GM18511 (cell line): ENCODE data around the gene CHGA.

Source experiments
- ATAC-seq: cut with Tn5 transposase; IDR thresholded peaks from one replicate; pipeline ENCODE4 v1.9.1; 2021; ENCODE audit warnings: mild to moderate bottlenecking, moderate library complexity; ENCODE audit not compliant: unreplicated experiment

CHGA gene, protein sequence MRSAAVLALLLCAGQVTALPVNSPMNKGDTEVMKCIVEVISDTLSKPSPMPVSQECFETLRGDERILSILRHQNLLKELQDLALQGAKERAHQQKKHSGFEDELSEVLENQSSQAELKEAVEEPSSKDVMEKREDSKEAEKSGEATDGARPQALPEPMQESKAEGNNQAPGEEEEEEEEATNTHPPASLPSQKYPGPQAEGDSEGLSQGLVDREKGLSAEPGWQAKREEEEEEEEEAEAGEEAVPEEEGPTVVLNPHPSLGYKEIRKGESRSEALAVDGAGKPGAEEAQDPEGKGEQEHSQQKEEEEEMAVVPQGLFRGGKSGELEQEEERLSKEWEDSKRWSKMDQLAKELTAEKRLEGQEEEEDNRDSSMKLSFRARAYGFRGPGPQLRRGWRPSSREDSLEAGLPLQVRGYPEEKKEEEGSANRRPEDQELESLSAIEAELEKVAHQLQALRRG

DNA sequence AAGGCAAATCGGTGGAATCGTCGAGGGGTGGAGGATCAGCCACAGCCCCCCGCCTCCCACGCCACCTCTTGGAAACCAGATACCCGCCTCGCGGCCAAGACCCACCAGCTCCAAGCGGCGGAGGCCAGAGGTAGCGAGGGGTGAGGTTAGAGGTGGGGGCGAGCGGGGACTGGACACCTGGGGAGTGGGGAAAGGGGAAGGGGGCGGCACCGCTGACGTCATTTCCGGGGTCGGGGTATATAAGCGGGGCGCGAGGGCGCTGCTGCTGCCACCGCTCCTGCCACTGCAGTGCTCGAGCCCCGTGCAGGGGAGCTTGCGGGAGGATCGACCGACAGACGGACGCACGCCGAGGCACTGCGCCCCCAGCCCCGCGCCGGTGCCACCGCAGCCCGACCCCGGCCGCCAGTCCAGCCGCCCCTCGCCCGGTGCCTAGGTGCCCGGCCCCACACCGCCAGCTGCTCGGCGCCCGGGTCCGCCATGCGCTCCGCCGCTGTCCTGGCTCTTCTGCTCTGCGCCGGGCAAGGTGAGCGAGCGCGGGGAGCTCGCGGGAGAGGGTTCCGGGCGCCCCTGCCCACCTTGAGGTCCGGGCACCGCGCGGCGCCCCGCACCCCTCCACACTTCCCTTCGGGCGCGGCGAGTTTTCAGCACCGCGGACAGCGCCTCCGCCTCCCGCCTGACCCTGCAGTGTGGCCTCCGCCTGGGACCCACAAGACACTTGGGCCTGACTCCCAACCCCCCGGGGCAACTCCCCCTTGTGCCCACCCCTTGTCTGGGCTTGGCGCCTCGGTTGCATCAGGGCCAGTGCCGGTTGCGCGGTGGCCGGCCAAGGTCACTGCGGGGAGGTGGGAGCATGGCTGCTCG, at the start of gene CHGA:
CHGA (plus strand) TSS at position 268 of the 861 bp plus-strand sequence; CDS start at position 478, 210 bp downstream.
- no peak for ATAC-seq

DNA sequence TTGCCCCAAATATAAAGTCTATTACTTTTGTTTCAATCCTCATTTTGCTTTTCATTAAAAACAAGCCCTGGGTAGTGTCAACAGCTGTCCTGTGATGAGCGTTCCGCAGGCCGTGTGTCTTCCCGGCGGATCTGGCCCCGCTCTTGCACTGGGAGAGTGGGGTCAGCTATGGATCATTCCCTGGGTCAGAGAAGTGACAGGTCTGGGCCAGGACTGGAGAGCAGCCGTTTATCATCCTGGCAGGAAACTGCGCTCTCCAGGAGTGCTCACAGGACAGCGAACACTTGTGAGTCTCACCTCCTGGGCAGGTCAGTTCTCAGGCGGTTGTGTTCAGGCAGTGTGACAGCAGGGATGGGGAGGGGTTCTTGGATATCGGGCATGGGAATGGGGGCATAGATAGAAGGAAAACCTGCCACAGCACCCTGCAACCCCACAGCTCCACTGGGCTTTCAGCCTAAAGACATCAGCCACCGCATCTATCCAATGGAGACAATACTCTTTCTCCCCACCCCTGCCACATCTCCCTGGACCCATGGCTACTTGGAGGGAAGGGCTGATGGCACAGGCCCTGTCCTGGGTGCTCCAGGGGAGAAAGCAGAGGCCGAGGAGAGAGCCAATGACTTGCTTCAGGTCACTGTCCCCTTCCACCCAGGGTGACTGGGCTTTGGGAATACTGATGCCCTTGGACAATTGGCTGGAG, 47.8 kb upstream of the CHGA start:
- no peak for ATAC-seq

DNA sequence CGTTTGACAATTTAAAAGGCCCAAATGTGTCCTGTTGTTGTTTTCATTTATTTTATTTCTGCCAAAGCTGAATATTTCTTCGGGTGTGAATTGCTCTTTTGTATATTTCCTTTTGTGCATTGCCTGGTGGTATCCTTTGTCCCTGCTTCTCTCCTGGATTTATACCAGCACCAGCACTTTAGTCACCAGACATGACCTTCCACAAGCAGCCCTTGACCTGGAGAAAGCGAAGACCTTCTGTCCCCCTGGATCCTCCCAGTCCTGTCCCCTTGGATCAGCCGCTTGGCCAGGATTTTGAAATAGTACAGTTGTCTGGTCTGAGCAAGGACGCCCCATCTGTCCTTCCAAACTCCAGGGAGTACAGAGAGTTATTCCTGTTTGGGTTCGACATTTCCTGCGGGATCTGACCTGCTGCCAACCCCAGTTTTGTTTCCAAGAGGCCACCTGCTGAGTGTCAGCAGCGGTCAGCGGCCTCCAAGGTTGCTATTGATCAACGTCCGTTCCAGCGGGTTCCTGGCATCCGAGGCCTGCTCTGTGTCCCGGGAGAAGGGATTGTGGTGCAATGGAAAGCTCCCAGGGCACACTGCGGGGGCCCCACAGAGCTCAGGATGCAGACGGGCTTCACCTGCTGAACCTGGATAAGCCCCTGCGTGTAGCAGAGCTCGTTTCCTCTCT, 45.1 kb upstream of the CHGA start:
- ATAC-seq = no peak

DNA sequence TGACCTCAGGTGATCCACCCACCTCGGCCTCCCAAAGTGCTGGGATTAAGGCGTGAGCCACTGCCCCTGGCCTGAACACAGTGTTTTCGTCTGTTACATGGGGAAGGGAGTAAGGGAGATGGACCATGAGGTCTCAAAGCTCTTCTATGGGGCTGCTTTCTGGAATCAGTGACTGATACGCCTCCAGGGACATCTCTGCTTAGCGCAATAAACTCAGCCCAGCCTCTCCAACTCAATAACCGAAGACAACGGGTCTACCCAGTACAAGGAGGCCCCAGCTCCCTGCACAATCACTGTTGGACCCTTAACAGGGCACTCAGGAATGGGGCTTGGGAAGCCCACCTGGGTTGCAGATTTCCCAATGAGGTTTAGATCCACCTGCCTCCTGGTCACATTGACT, 42.6 kb upstream of the CHGA start:
- no peak for ATAC-seq

DNA sequence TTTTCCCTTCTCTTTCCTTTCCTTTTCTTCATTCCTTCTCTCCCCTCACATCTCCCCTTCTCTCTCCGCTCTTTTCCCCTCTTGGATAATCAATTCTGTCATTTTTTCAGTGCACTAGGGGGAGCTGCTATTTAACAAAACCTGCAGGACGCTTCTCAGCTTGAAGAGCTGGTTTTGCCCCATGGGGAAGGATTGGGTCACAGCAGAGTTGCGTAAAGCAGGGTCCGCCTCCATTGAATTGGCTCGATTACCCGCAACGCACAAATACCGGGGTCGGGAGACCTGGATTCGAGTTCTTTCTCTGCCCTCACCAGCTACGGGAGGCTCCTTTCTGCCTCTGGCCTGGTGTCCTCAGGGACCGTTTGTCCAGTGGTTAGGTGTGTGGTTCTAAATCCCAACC, 42.1 kb upstream of the CHGA start:
- ATAC-seq = no peak

DNA sequence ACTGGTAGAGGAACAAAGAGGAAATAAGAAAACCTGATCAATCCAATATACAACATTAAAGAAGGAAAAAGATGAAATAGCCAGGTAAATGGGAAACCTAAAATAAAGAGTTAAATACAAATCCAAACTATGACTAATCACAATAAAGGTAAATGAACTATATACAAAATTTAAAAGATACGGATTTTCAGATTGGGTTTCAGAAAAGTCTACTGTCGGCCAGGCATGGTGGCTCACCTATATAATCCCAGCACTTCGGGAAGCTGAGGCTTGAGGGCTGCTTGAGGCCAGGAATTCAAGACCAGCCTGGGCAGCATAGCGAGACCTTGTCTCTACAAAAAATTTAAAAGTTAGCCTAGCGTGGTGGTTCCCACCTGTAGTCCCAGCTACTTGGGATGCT, 39.9 kb upstream of the CHGA start:
- ATAC-seq = no peak

DNA sequence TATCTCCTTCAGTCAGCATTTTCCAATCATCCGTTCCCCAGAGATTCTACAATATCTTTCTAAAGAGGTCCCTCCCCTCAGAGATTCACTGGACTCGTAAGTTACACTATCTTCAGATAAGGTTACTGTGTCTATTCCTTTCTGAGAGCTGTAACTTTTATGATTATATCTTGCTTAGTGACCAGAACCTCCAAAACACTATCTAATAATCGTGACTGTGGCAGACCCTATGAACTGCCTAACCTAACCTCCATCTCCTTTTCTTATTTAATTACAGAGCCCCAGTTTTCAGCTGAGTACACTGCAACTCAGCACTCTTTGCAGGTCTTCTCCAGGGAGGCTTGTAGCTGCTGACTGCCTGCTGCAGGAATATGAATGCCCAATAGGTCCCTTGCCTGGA, 38.5 kb upstream of the CHGA start:
- no peak for ATAC-seq

DNA sequence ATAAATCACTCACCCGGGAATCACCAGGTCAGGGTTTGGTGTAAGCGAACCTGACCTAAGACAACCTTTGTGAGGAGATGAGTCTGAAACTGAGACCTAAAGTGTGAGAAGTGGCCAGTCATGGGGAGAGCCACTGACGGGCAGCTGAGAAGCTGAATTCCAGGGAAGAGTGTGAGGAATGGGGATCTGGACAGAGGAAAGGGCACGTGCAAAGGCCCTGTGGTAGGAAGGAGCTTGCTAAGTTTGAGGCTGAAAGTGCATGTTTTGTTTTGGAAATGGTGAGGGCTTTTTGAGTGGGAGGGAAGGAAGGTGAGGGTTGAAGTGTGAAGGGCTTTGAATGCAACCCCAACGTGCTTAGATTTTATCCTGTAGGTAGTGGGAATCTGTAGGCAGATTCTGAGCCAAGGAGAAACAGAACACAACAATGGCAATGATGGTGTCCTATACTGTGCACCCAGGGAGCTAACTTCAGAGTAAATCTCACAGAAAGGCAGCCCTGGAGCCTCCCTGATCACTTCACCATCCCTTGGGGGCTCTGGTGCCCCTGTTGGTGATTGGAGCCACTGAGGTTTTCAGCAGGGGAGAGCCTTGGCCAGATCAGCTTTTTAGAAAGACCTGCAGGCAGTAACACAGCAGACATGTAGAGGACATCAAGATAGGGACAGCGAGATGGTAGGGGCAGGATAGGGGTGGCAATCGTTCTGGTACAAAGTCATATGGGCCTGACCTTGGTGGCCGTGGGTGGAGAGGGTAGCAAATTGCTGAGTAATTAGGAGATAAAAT, 37.5 kb upstream of the CHGA start:
- no peak for ATAC-seq

DNA sequence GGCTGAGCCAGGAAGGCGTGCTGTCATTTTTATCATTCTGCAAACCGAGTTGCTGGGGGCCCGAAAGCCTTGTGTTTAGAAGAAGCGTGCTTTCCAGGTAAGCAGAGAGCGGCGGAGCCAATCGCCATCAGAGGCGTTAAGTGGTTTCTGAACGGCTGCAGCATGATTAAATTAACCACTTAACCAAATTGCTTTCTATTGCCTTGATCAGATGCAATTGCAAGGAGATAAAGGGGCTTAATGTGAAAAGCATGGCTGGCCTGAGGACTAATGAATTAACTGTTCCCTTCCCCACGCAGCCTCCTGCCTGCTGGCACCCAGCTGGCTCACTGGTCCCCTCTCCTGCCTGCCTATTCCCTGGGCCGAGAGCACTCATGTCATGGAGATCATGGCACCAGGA, 36.6 kb upstream of the CHGA start:
- ATAC-seq = no peak

DNA sequence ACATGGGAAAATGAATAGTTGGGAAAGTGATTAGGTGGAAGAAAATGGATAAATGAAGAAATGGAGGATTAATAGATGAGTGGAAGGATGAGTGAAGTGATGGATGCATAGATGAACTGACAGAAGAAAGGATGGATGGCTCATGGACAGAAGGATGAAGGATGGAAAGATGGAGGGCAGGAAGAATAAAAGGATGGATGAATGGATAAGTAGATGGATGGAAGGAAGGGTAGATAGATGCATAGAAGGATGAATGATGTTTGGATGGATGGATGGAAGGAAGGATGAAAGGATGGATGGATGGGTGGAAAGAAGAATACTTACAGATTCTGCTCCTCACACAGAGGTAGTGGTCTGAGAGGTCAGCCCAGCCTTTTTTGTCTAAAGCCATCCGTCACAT, 35.8 kb upstream of the CHGA start:
- ATAC-seq = no peak

DNA sequence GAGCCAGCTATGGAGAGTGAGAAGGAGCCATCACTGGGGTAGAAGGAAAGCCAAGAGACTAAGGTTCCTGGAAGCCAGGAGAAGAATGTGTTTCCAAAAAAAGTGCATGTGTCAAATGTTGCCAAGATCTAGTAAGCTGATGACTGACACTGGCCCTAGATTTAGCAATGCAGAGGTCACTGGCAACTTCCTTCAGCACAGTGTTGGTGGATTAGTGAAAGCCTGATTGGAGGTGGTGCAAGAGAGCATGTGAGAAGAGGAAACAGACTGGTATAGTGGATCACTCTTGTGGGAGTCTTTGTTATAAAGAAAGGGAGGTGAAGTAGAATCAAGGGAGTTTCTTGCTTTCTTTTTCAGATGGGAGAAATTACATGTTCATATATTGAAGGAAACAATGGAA, 34.1 kb upstream of the CHGA start:
- no peak for ATAC-seq

DNA sequence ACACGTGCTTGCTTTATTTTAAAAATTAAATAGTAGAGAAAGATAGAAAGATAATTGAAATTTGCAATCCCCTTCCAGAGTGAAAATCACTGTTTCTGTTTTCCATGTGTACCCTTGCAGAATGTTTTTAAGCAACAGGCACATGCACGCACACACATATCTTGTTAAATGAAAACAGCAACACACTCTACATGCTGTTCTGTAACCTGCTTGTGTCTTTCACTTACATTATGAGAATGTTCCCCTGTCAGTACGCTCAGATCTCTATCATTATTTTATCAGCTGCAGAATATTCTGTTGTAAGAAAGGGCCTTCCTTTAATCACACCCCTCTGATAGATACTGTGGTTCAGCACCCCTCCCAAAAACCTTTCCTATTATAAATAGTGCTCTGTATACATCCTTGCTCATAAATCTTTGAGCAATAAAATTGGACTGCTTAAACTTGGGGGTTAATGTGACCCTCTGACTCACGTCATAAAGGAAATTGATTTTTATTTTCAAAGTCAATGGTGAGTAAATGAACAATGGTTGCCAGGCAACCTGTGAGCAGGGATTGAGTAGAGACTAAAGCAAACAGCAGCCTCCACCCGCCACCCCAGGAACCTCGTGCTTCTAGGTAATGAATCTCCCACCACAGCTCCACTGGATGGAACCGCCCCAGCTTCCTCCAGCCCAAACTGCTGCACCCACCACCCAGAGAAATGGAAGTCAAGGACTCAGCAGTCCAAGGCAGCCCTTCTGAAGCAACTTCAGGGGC, 31.9 kb upstream of the CHGA start:
- no peak for ATAC-seq

DNA sequence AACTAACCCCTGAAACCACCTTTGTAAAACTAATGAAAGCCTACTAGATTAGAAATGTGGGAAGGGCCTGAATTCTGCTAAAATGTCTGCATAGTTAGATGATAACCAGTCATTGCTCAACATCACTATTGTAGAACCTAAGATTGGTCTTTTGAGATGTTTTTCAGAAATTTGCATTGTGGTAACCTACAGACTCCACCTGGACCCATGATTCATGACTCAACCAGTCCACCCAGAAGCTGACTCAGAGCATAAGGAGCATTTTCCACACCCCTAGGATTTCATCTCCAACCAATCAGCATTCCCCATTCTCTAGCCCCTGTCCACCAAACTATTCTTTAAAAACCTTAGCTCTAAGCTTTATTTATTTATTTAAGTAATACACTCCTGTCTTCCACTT, 30.4 kb upstream of the CHGA start:
- ATAC-seq = no peak

DNA sequence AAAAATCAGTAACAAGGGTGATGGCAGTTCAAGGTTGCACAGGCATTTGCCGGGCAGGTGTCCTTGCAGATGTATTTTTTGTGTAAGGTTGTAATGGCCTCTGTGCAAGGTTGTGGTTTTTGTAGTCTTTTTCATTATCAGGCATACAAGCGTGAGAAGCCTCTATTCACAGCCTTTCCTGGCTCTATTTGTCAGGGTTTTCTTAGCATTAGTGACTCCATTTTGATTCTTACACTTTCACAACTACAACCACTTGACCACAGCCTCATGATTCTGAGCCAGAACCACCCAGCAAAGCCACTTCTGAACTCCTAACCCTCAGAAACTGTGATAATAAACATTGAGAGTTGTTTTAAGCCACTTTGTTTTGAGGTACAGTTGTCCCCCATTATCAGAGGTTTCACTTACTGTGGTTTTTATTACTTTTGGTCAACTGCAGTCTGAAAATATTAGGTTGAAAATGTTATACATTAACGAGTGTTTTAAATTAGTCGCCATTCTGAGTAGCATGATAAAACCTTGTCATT, 27.5 kb upstream of the CHGA start:
- ATAC-seq = no peak

DNA sequence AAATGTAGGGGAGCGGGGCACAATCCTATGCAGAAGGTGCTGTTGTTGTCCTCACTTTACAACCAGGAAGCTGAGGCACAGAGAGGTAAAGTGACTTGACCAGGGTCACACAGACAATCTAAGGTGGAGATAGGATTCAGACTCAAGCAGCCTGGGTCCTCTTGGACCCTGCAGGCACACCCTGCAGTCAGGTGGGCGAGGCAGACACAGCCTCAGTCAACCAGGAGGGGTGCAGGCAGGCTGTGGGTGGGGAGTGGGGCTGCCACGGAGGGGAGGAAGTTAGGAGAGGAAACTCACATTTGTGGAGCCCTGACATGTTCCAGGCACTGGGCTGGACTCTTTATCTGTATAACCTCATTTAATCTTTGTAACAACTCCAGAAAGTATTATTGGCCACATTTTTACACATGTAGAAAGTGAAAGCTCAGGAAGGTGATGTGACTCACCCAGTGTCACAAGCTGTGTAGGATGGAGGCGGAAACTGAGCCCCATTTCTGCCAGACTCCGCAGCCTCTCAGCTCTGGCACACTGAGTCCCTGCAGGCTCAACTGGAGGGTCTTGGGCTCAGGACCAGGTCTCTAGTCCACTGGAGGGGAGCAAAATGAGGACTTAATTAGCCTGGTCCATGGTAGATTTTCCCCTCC, 24.9 kb upstream of the CHGA start:
- no peak for ATAC-seq

DNA sequence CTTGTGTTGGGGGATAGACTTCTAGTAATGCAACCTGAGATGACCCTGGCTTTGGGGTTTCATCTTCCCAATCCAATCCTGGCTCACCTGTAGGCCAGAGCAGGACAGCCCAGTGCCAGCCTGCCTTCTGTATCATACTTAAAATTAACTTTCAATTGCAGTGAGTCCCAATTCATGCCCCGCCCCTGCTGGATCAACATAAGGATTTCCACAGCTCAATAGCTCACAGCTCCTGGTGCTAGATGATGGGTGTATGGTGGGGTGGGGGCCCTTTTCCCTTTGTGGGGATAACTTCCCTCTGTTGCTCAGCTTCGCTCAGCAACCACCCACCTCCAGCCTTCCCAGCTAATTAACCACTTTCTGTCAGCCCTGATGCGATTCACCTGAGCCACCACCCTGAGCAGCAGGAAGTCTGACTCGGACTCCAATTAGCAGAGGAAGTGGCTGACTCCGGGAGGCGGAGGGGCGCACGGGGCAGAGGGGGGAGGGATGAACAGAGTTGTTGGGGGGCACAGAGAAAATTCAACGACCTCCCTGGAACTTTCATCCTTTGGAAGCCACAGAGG, 24.3 kb upstream of the CHGA start:
- no peak for ATAC-seq

DNA sequence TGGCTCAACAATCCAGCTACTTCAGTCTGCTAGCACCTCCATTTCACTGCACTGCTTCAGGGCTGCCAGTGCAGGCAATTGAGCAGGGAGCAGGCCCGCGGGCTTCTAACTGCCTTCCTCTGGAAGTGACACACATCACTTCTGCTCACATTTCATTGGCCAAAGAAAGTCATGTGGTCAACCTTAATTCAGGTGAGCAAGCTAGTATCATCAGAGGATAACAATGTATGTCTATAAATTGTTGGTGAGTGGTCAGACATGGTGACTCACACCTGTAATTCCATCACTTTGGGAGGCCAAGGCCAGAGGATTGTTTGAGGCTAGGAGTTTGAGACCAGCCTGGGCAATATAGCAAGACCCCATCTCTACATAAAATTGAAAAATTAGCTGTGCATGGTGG, 22.3 kb upstream of the CHGA start:
- ATAC-seq = no peak

DNA sequence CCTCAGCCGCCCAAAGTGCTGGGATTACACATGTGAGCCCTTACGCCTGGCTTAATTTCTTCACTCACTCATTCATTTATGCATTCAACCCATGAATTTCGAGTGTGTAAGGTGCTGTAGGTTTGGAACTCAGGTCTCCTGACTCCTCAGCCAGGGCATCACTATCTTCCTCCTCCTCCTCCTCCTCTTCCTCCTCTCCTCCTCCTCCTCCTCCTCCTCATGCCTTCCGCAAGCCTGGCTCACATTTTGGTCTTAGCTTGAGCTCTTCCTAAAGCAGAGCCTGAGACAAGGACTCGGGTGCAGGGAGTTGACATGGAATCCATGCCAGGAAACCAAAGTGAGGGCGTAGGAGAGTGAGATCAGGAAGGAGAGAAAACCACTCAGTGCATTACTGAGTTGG, 20.8 kb upstream of the CHGA start:
- no peak for ATAC-seq
